Measurements from ENCODE around the gene COG7. TPM values are rescaled to one million over a fixed set of nuclear protein-coding genes. Genes with fewer than 3 reads are reported as not detected.
"Not testable (repeated sequence)": the region's sequence is repeated elsewhere in the genome, so short reads cannot be mapped to it uniquely, and the experiment has no call there.

Gene COG7
- total and polyA plus RNA-seq, 7 donors: 6.7 to 14.7 (median 9.4) TPM

- H3K27me3 ChIP-seq (ENCODE audit: insufficient read depth in 3 of 3, low read length in 2 of 3): no peaks in the 10 kb centered on the region
- intact Hi-C loops (cut with DNase I): no loop called here
- DNase-seq: no peak
- peaks cover 6 to 100% of the 10 kb centered on the region in 2 donors for H3K36me3 ChIP-seq (ENCODE audit: insufficient read depth in 1 of 2, low read depth in 1 of 2)
- no peaks in the 10 kb centered on the region for H3K4me1 ChIP-seq
- no peak for TF ChIP-seq CTCF (IDR thresholded peaks at IDR 0.05)
- WGBS, 3 donors: 88 to 93% (median 93%) methylated on average over 5 of the region's 5 CpGs
- ATAC-seq: no peak
- H3K27ac ChIP-seq: no peak overlapping the region
- no peak overlapping the region for H3K4me3 ChIP-seq
- H3K9me3 ChIP-seq: no peaks in the 10 kb centered on the region
These were observed 33.5 kb upstream of the COG7 start for GRCh38 chr16:23486480-23486879.

DNA sequence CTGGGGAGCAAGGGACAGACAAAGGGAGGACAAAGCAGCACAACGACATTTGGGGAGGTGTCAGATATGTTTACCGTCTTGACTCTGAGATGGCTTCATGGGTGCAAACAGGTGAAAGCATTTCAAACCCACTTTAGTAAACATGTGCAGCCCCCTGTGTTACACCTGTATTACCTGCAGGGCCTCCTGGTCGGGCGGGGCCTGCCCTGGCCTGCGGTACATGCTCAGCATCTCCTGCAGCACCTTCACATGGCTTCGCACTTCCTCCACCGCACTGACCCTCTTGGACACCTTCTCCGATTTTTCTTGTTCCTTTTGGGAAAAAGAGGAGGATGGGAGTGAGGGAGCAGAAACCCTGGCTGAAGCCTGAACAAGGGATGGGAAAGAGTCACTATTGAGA is 32.9 kb upstream of the COG7 start:
- Histone ChIP-seq H3K4me3 (no peak overlapping the region), H3K36me3 (ENCODE audit: insufficient read depth in 1 of 2, low read depth in 1 of 2) (peaks cover 6 to 100% of the 10 kb centered on the region in 2 donors), H3K9me3 (no peaks in the 10 kb centered on the region), H3K4me1 (no peaks in the 10 kb centered on the region), H3K27me3 (ENCODE audit: insufficient read depth in 3 of 3, low read length in 2 of 3) (no peaks in the 10 kb centered on the region), H3K27ac (no peak overlapping the region)
- intact Hi-C loops (cut with DNase I): no loop called here
- no peak for TF ChIP-seq CTCF (IDR thresholded peaks at IDR 0.05)
- DNase-seq (no peak), ATAC-seq (no peak)
- WGBS, 3 donors: 92 to 98% (median 96%) methylated on average over 8 of the region's 8 CpGs

GRCh38 chr16:23485257-23485614 is 32.2 kb upstream of the COG7 start:
- ATAC-seq (no peak), DNase-seq (no peak)
- Histone ChIP-seq H3K9me3 (no peaks in the 10 kb centered on the region), H3K4me3 (no peak overlapping the region), H3K36me3 (ENCODE audit: insufficient read depth in 1 of 2, low read depth in 1 of 2) (peaks cover 6 to 100% of the 10 kb centered on the region in 2 donors), H3K27me3 (ENCODE audit: insufficient read depth in 3 of 3, low read length in 2 of 3) (no peaks in the 10 kb centered on the region), H3K4me1 (no peaks in the 10 kb centered on the region), H3K27ac (no peak overlapping the region)
- TF ChIP-seq CTCF (IDR thresholded peaks at IDR 0.05): no peak
- WGBS, 3 donors: 90 to 96% (median 95%) methylated on average over 2 of the region's 2 CpGs
- intact Hi-C loops (cut with DNase I): no loop called here

GRCh38 chr16:23484510-23485256 is 31.7 kb upstream of the COG7 start:
- Histone ChIP-seq H3K27me3 (ENCODE audit: insufficient read depth in 3 of 3, low read length in 2 of 3) (no peaks in the 10 kb centered on the region), H3K36me3 (ENCODE audit: insufficient read depth in 1 of 2, low read depth in 1 of 2) (peaks cover 6 to 100% of the 10 kb centered on the region in 2 donors), H3K4me3 (no peak overlapping the region), H3K9me3 (no peaks in the 10 kb centered on the region), H3K4me1 (no peaks in the 10 kb centered on the region), H3K27ac (no peak overlapping the region)
- TF ChIP-seq CTCF (IDR thresholded peaks at IDR 0.05): no peak
- ATAC-seq (no peak), DNase-seq (no peak)
- intact Hi-C loops (cut with DNase I): no loop called here
- 70 to 89% (median 72%) methylated on average over 8 of the region's 8 CpGs for WGBS, 3 donors

DNA sequence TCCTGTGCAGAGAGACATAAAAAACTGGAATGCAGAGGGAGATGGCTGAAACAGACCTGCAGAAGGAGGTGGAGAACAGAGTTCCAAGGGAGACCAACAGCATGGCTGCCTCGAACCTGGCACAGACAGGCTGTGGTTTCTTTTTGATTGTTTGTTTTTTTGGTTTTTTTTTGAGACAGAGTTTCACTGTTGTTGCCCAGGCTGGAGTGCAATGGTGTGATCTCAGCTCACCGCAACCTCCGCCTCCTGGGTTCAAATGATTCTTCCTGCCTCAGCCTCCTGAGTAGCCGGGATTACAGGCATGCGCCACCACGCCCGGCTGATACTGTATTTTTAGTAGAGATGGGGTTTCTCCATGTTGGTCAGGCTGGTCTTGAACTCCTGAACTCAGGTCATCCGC is 30.5 kb upstream of the COG7 start:
- H3K9me3 ChIP-seq; ATAC-seq; H3K27me3 ChIP-seq (ENCODE audit: insufficient read depth in 3 of 3, low read length in 2 of 3); H3K4me1 ChIP-seq; intact Hi-C loops (cut with DNase I); DNase-seq; H3K27ac ChIP-seq; H3K4me3 ChIP-seq: not testable (repeated sequence)
- H3K36me3 ChIP-seq (ENCODE audit: insufficient read depth in 1 of 2, low read depth in 1 of 2): peaks cover 6 to 100% of the 10 kb centered on the region in 2 donors
- 92 to 96% (median 95%) methylated on average over 8 of the region's 8 CpGs for WGBS, 3 donors

Data from psoas muscle (tissue), 8 donors.